Heart left ventricle (tissue), 13 donors: ENCODE data around the gene CCS.
"Not testable (repeated sequence)": the region's sequence is repeated elsewhere in the genome, so short reads cannot be mapped to it uniquely, and the experiment has no call there.

Source experiments
- CTCF ChIP-seq, 12 donors: fragments of 200-600 bp; sonication (generic) in 4 of 12; IDR thresholded peaks; one replicate each; pipeline versions ENCODE4 v1.5.0 to v1.8.0; 2018 to 2022; ENCODE audit warnings: antibody characterized with exemption in 12 of 12, mild to moderate bottlenecking in 5 of 12
- POLR2A ChIP-seq, 2 donors: fragments of 450-650 bp; IDR thresholded peaks; one replicate each; pipeline ENCODE4 v1.6.1; 2017; ENCODE audit warnings: antibody characterized with exemption in 2 of 2, mild to moderate bottlenecking in 2 of 2, moderate library complexity in 2 of 2
- donor health status: ischemic (EF 13 %, LVEDD 7.1; RV severe dilation, severe dysfunction).
- donor health status: DM: no; HTN: yes; CAD: no.
- donor health status: DM: no; HTN: no; CAD: no.
- donor health status: ischemic (EF 25% LVEDD 6.9; RV normal size, moderate dysfunction).
- donor health status: ischemic (EF 25% LVEDD 5.7; RV mildly dilated, moderate dysfunction).
- donor health status: ischemic (EF 35%, LVEDD 5.7; RV mildly dilated, moderate dysfunction).
- donor health status: nonischemic (EF 11% LVEDD 7.7; RV severe dilation, severe dysfunction).
- donor health status: DM: yes; HTN: yes; CAD: no.
- donor health status: PGD.
- donor health status: ischemic (EF 29% LVEDD 5.4; RV normal size, mild dysfunction).
- donor health status: nonischemic (EF 23%, LVEDD 6.1; RV moderate dilation, normal function).

- not testable (repeated sequence) for TF ChIP-seq CTCF, POLR2A (IDR thresholded peaks at IDR 0.05)
Observed at GRCh38 chr11:66544952-66545351, 48.0 kb upstream of the CCS start.
